Muscle of arm (tissue), 12 donors: Measurements from ENCODE around the gene NFATC1. TPM values are rescaled to one million over a fixed set of nuclear protein-coding genes. Genes with fewer than 3 reads are reported as not detected.

Experiments
- DNase-seq: peaks from one replicate; pipeline ENCODE4 v3.0.0-alpha.2; 2013
- polyA plus RNA-seq, 12 donors: library from polyadenylated mRNA; unstranded; fragments of 120-200 nt; gene quantifications; one replicate each; pipeline ENCODE4 v1.2.1, GENCODE V29; 2013; ENCODE audit not compliant: insufficient read length in 12 of 12

NFATC1 gene
- polyA plus RNA-seq, 12 donors, result 10.7 to 24.6 (median 13.5) TPM; not detected in 1

DNA sequence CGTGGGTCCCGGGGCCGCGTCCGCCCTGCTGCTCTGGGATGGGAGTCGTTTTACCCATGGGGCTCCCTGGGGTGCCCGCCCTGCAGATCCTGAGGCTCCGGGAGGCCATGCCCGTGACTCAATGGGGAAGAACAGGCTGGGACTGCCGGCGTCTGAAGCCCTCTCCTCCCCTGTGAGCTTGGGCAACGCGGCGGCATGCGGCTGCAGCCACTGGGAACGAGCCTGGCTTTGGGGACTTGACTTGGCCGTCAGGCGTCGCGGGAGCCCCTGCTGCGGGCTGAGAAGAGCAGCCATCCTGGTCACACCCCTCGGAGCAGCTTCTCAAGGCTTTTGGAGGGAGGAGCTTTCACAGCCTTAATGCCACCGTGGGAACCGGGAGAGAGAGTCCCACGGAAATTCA lies 157.0 kb downstream of the NFATC1 start:
- DNase-seq, result no peak

- no peak for DNase-seq
Observed at GRCh38 chr18:79553154-79553553, 157.4 kb downstream of the NFATC1 start.

- no peak for DNase-seq
Observed at GRCh38 chr18:79553696-79554095, 158.0 kb downstream of the NFATC1 start.

DNA sequence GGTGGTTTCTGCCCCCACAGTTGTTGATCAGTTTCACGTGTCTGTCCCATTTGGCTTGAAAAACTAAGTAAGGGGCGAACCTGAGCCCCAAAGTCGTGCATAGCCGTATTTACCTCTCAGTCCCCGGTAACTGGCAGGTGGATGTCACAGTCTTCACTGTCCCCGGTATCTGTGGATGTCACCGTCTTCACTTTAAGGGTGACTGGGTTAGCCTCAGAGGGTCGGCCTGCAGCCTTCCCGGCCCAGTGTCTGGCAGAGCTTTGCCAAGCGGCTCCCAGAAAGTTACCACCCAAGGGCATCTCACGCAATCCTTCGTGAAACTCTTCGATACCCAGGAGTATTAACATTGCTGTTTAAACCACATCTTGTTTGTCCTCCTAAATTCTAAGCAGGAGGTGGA lies 158.6 kb downstream of the NFATC1 start:
- no peak for DNase-seq

- no peak for DNase-seq
Observed at GRCh38 chr18:79554945-79555645, 159.4 kb downstream of the NFATC1 start.

DNA sequence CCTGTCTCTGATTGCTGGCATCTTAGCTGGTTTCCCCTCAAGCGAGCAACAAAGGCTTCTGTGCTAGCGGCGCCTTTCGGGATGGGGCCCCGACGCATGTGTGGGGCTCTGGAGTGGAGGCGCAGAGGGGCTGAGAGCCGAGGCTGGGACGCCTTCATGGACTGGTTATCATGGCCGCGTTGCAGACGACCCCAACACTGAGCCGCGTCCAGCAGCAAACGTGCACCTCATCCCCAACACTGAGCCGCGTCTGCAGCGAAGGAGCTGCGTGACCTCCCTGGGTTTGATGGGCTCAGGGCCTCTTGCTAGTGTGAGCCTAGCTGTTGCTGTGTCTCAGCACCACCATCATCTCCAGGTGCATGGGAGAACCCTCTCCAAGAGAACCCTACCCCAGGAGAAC lies 160.2 kb downstream of the NFATC1 start:
- DNase-seq, result no peak

DNA sequence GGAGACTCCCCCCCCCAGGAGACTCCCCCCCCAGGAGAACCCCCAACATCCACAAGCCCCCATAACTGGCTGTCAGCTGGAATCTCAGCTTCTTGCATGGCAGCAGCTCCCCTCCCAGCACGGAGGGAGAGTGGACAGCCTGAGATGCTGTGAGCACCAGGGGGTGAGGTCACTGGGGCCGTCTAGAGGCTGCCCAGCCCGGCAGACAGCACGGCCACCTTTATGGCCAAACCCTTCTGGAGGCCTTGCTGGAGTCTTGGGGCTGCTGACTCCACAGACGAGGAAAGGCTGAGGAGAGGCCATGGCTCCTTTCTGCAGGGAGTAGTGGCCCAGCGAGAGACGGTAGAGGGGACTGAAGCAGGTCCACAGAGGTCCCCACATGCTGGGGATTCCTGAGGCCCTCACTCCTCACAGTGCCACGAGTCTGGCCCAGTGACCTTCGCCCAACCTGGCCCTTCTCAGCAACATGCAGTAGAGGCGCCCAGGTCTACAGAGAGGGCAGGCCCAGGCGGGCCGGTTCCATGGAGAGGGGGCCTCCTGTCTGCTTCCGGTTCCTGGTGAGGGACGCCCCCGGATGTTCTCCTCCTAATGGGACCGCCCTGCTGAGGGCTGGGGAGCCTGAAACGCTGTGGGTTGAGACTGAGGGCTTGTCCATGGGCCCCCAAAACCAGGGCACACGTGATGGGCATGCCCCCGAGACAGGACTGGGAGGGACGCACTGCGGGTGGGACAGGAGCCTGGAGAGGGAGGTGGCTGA lies 161.3 kb downstream of the NFATC1 start:
- no peak for DNase-seq

DNA sequence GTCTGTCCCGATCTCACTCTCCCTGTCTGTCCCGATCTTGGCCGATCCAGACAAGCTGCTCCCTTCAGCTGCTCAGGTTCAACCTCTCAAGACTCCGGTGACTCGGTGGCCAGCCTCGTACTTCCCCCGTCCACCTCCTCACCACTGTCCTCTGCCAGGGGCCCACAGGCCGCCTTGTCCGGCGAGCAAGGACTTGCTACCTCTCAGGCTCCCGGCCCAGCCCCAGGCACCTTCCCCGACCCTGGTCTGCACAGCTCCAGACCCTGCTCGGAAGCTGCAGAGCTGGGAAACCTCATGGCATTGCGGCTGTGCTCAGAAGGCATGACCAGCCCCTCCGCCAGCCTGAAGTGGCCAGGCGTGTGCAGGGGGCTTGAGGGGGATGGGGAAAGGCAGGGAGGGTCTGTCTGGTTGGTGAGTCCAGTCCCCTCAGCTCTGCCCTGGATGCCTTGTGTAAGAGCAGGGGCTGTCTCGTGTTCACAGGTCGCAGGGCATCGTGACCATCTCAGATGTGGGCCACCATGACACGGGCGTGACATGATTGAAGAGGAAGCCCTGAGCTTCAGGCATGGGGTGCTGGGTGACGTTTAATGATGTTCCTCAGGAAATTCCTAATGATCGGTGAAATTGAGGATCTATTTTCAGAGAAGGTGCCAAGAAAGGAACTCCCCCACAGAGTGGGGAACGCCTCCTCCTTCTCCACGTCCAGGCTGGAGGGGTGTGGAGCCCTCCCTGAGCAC lies 162.6 kb downstream of the NFATC1 start:
- DNase-seq, result no peak

GRCh38 chr18:79558933-79559416 lies 163.2 kb downstream of the NFATC1 start:
- DNase-seq, result no peak

- DNase-seq, result no peak
Observed at GRCh38 chr18:79559436-79559835, 163.7 kb downstream of the NFATC1 start.

DNA sequence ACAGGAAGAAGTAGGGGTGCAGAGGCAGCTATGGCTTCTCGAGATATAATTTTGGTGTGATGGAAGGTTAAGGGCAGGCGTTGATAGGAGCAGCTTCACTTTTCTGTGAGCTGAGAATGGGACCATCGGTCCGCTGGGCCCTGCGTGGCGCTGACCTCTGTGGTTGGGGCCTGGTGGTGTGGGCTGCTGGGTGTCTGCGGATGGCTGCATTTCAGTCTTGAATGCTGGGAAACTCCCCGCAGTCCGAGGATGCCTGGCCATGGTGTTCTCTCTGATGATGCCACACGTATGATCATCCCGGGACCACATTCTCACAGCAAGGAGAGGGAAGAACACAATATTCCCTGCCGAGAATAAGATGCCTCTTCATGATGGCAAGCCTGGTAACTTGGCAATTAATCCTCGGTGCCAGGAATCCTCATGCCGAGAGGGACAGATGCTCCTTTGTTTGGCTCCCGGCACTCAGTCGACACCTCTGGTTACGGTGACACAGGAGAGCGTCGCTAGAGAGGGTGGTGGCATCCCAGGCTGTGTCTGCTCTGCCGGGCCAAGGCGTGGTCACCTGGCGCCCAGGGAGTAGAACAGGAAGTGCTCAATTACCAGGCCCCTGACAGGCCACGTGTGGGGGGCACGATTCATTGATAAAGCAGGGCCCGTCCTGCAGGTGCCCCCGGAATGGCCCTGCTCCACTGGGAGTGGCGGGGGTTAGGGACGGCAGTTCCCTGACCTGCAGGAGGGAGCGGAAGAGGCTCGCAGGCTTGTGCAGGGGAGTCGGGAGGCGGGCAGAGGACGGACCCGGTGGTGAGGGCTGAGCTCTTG lies 164.5 kb downstream of the NFATC1 start:
- no peak for DNase-seq

- DNase-seq, result no peak
Observed at GRCh38 chr18:79560861-79561210, 165.1 kb downstream of the NFATC1 start.

- DNase-seq, result no peak
Observed at GRCh38 chr18:79563949-79564348, 168.2 kb downstream of the NFATC1 start.

DNA sequence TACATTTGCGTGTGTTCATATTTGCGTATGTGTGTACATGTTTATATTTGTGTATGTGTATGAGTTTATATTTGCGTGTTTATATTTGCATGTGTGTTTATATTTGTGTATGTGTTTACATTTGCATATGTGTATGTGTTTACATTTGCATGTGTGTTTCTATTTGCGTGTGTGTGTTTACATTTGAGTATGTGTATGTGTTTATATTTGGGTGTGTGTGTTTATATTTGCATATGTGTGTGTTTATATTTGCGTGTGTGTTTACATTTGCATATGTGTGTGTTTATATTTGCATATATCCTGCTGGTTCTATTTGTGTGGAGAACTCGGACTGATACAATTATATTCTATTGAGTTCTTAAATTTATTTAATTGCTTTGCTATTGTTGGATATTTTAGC lies 168.7 kb downstream of the NFATC1 start:
- no peak for DNase-seq

- DNase-seq, result no peak
Observed at GRCh38 chr18:79566771-79567431, 171.2 kb downstream of the NFATC1 start.

DNA sequence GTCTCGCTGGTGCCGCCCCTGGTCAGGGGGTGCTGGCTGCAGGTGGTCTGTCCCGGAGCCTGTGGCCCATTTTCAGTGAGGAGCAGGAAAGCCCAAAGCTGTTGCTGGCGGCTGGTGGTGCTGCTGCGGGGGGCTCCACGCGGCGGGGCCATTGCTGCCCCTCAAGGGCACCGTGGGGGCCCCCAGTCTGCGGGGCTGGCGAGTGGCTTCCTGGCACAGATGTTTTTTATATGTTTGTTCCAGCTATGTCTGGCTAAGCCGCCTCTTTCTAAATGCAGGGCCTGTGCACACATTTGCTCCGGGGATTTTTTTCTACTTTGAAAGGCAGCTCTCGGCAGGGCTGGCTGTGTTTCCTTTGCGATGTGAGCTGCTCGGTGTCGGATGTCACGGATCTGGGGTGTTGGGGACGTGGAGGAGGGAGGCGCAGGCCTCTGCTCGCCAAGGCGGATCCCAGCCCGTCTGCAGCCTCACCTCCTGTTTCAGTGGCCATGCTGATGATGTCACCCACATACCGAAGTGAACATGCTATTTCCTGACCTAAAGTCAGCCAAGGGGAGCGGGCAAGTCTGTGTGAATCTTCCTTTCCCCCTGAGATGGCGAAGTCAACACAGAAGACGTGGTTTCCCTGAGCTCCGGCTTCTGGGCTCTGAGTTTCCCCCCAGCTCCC lies 171.9 kb downstream of the NFATC1 start:
- DNase-seq, result peak; percentile 83

GRCh38 chr18:79568543-79569205 lies 172.9 kb downstream of the NFATC1 start:
- DNase-seq, result no peak

GRCh38 chr18:79569720-79570119 lies 174.0 kb downstream of the NFATC1 start:
- no peak for DNase-seq

GRCh38 chr18:79570266-79571201 lies 174.8 kb downstream of the NFATC1 start:
- peak; percentile 44 for DNase-seq
